Stimulated activated naive CD8-positive, alpha-beta T cell treated with anti-CD3 and anti-CD28 coated beads, Interleukin-15, amount 100 ng/mL, for 72 hours (primary cell): ENCODE results near the gene PHOSPHO1.

Source experiments
- ATAC-seq: fragments of 150-1000 bp; cut with Tn5 transposase; 2 replicates; pipeline ENCODE4 v1.10.0; 2021; ENCODE audit warnings: mild to moderate bottlenecking, moderate library complexity
- DNase-seq, 2 donors: peaks; one replicate each; pipeline ENCODE4 v3.0.0; 2021 to 2022
- H3K27ac Mint-ChIP-seq, 2 donors: one replicate each; pipeline ENCODE4 v1.8.0; 2022; ENCODE audit warnings: mild to moderate bottlenecking in 2 of 2, mixed read lengths in 2 of 2, moderate library complexity in 2 of 2
- H3K27me3 Mint-ChIP-seq: one replicate; pipeline ENCODE4 v1.8.0; 2022; ENCODE audit warnings: mixed read lengths
- H3K4me1 Mint-ChIP-seq: one replicate; pipeline ENCODE4 v1.8.0; 2022; ENCODE audit warnings: mild to moderate bottlenecking, mixed read lengths
- H3K4me3 Mint-ChIP-seq, 2 donors: one replicate each; pipeline ENCODE4 v1.8.0; 2022; ENCODE audit warnings: mild to moderate bottlenecking in 2 of 2, mixed read lengths in 2 of 2, moderate library complexity in 1 of 2
- H3K9me3 Mint-ChIP-seq, 2 donors: one replicate each; pipeline ENCODE4 v1.8.0; 2022; ENCODE audit warnings: mixed read lengths in 2 of 2

Gene PHOSPHO1

GRCh38 chr17:49254066-49254465 lies 23.5 kb upstream of the PHOSPHO1 start:
- H3K4me3 Mint-ChIP-seq: no peak overlapping the region
- DNase-seq (no peak), ATAC-seq (no peak)
- peaks cover 7% of the 10 kb centered on the region for H3K27me3 Mint-ChIP-seq
- H3K9me3 Mint-ChIP-seq: no peaks in the 10 kb centered on the region
- H3K27ac Mint-ChIP-seq: no peak overlapping the region
- H3K4me1 Mint-ChIP-seq: no peaks in the 10 kb centered on the region

DNA sequence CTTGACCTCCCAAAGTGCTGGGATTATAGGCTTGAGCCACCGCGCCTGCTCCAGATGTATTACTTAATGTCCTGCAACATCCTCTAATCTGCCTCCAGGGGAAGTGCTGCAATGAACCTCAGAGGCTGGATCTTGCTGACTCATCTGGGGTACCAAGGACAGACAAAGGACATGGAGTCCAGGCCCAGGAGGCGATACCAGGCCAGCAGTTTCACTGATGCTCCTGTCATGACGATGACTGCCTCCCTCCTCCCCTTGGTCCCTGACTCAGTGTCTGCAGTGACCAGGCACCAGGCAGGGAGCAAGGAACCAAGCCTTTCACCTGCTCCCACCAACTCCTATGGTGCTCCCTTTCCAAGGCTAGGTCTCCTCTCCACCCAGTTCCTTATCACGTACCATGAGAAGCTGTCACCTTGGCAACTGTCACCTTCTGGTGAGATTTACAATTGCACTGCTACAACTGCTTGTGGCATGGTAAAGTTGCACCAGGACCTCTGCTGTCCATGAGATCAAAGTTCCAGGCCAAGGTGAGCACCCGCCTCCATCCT lies 21.6 kb upstream of the PHOSPHO1 start:
- no peaks in the 10 kb centered on the region for H3K4me1 Mint-ChIP-seq
- peaks cover 6% of the 10 kb centered on the region for H3K27me3 Mint-ChIP-seq
- DNase-seq: no peak
- no peak for ATAC-seq
- H3K4me3 Mint-ChIP-seq: no peak overlapping the region
- H3K9me3 Mint-ChIP-seq: no peaks in the 10 kb centered on the region
- H3K27ac Mint-ChIP-seq: no peak overlapping the region

- ATAC-seq (no peak), DNase-seq (no peak)
- Mint-ChIP-seq H3K27ac (no peak overlapping the region), H3K4me1 (no peaks in the 10 kb centered on the region), H3K4me3 (no peak overlapping the region), H3K9me3 (no peaks in the 10 kb centered on the region), H3K27me3 (no peaks in the 10 kb centered on the region)
Observed at GRCh38 chr17:49249890-49250522, 19.4 kb upstream of the PHOSPHO1 start.

DNA sequence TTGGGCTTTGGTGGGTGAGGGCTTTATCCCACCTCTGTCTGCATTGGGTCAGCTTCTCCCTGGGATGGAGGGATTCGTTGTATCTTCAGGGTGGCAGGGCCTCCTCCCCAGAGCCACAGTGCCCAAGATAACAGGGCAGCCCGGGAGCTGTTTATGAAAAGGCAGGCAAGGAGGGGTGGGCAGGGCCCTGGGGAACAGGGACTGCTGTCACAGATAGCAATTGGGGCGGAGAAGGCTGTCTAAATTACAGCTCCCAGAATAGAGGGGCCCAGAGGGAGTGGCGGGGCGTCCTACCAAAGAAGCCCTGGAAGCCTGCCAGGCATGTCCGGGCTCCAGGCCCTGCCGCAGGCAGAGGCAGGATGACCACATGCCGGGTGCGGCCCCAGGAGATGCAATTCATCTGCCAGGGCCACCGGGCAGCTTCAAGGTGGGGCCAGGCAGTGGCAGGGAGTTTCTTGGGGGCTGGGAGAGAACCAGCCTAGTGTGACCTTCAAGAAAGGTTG lies 18.8 kb upstream of the PHOSPHO1 start:
- Mint-ChIP-seq H3K4me3 (no peak overlapping the region), H3K27ac (no peak overlapping the region), H3K9me3 (no peaks in the 10 kb centered on the region), H3K27me3 (no peaks in the 10 kb centered on the region), H3K4me1 (no peaks in the 10 kb centered on the region)
- DNase-seq (no peak), ATAC-seq (no peak)

DNA sequence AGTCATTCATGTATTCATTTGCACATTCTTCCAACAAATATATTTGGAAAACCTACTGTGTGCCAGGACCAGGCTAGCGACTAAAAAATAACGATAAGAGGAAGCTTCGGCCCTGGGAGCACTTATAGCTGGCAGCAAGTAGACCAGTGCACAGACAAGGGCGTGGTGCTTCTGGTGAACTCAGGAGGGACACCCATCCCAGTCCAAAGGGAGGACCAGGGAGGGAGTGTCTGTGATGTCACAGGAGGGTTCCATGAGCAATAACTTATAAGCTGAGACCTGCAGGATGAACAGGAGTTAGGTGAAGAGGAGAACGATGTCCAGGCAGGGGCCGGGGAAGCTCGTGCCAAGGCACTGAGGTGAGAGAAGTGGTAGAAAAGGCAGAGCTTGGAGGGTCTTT lies 17.4 kb upstream of the PHOSPHO1 start:
- no peak overlapping the region for H3K27ac Mint-ChIP-seq
- DNase-seq (no peak), ATAC-seq (no peak)
- no peaks in the 10 kb centered on the region for H3K9me3 Mint-ChIP-seq
- no peaks in the 10 kb centered on the region for H3K27me3 Mint-ChIP-seq
- no peak overlapping the region for H3K4me3 Mint-ChIP-seq
- H3K4me1 Mint-ChIP-seq: no peaks in the 10 kb centered on the region

DNA sequence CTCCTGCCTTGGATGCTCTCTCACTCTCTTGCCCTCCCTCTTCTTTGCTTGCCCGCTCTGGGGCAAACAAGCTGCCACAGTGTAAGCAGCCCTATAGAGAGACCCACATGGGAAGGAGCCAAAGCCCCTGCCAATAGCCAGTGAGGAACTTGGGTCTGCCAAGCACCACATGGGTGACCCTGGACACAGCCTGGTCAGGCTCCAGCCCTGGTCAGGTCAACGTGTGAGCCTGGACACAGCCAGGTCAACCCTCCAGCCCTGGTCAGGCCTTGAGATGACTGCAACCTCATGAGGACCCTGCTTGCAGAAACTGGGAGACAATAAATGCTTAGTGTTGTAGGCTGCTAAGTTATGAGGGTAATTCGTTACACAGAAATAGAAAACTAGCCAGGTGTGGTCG lies 14.3 kb upstream of the PHOSPHO1 start:
- Mint-ChIP-seq H3K27ac (no peak overlapping the region), H3K9me3 (no peaks in the 10 kb centered on the region), H3K27me3 (no peaks in the 10 kb centered on the region), H3K4me1 (no peaks in the 10 kb centered on the region), H3K4me3 (no peak overlapping the region)
- no peak for ATAC-seq
- no peak for DNase-seq

DNA sequence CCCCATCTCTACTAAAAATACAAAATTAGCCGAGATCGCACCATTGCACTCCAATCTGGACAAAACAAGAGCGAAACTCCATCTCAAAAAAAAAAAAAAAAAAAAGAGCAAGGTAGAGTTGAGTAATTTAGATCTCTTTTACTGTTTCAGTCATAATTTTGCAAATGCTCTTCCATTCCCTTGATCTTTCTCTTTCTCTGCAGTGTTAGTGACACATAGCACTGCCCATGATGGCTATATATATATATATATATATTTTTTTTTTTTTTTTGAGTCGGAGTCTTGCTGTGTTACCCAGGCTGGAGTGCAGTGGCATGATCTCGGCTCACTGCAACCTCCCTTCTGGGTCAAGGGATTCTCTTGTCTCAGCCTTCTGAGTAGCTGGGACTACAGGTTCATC lies 12.2 kb upstream of the PHOSPHO1 start:
- no peaks in the 10 kb centered on the region for H3K9me3 Mint-ChIP-seq
- no peaks in the 10 kb centered on the region for H3K4me1 Mint-ChIP-seq
- H3K27me3 Mint-ChIP-seq: no peaks in the 10 kb centered on the region
- no peak overlapping the region for H3K27ac Mint-ChIP-seq
- DNase-seq (no peak), ATAC-seq (no peak)
- no peak overlapping the region for H3K4me3 Mint-ChIP-seq

DNA sequence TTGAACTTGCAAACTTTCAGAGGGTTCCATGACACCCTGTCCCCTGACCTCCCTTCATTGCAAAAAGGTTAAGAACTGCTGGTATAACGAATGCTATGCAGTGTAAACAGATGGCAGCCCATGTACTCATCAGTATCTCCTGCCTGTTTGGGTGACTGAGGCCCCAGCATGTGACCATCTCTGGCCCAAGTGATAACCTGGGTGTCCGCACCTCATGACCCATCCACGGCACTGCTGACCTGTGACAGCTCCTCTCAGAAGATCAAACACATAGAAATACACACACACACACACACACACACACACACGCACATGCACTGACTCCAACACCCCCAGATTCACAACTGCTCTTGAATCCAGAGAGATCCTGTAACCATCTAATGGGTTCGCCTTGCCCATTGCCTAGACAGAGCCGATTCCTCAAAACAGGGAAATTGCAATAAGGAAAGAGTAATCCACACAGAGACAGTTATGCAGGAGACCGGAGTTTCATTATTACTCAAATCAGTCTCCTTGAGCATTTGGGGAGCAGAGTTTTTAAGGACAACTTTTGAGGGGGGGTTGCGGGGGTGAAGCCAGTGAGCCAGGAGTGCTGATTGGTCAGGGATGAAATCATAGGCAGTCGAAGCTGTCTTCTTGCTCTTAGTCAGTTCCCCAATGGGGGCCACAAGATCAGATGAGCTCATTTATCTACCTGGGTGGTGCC lies 11.3 kb upstream of the PHOSPHO1 start:
- no peaks in the 10 kb centered on the region for H3K9me3 Mint-ChIP-seq
- ATAC-seq (no peak), DNase-seq (no peak)
- no peaks in the 10 kb centered on the region for H3K4me1 Mint-ChIP-seq
- H3K27me3 Mint-ChIP-seq: no peaks in the 10 kb centered on the region
- H3K27ac Mint-ChIP-seq: no peak overlapping the region
- no peak overlapping the region for H3K4me3 Mint-ChIP-seq

DNA sequence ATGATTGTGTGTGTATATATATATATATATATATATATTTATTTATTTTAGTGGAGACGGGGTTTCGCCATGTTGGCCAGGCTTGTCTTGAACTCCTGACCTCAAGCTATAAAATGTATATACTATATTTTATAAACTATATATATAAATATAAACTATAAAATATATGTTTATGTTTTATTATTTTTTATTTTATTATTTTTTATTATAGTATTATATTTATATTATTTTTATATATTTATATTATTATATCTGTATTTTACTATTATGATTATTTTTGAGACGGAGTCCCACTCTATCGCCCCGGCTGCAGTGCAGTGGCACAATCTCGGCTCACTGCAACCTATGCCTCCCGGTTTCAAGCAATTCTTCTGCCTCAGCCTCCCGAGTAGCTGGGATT lies 10.5 kb upstream of the PHOSPHO1 start:
- H3K4me1 Mint-ChIP-seq: no peaks in the 10 kb centered on the region
- H3K27me3 Mint-ChIP-seq: no peaks in the 10 kb centered on the region
- ATAC-seq (no peak), DNase-seq (no peak)
- no peaks in the 10 kb centered on the region for H3K9me3 Mint-ChIP-seq
- H3K4me3 Mint-ChIP-seq: no peak overlapping the region
- no peak overlapping the region for H3K27ac Mint-ChIP-seq

GRCh38 chr17:49240619-49241018 lies 10.0 kb upstream of the PHOSPHO1 start:
- DNase-seq (no peak), ATAC-seq (no peak)
- no peaks in the 10 kb centered on the region for H3K4me1 Mint-ChIP-seq
- no peak overlapping the region for H3K27ac Mint-ChIP-seq
- no peaks in the 10 kb centered on the region for H3K9me3 Mint-ChIP-seq
- H3K4me3 Mint-ChIP-seq: no peak overlapping the region
- H3K27me3 Mint-ChIP-seq: no peaks in the 10 kb centered on the region

- no peak overlapping the region for H3K4me3 Mint-ChIP-seq
- H3K9me3 Mint-ChIP-seq: no peaks in the 10 kb centered on the region
- ATAC-seq: no peak
- H3K4me1 Mint-ChIP-seq: no peaks in the 10 kb centered on the region
- H3K27ac Mint-ChIP-seq: no peak overlapping the region
- no peaks in the 10 kb centered on the region for H3K27me3 Mint-ChIP-seq
- DNase-seq: no peak
Observed at GRCh38 chr17:49239963-49240362, 9.4 kb upstream of the PHOSPHO1 start.

GRCh38 chr17:49235896-49236295 lies 5.3 kb upstream of the PHOSPHO1 start:
- Mint-ChIP-seq H3K27ac (no peak overlapping the region), H3K4me1 (peaks cover 8% of the 10 kb centered on the region), H3K4me3 (no peak overlapping the region), H3K27me3 (peaks cover 18% of the 10 kb centered on the region), H3K9me3 (no peaks in the 10 kb centered on the region)
- no peak for ATAC-seq
- DNase-seq: no peak

GRCh38 chr17:49234509-49235080 lies 4.0 kb upstream of the PHOSPHO1 start:
- H3K4me1 Mint-ChIP-seq: peaks cover 19% of the 10 kb centered on the region
- ATAC-seq: no peak
- DNase-seq: no peak
- H3K9me3 Mint-ChIP-seq: no peaks in the 10 kb centered on the region
- peaks cover 28% of the 10 kb centered on the region for H3K27me3 Mint-ChIP-seq
- H3K27ac Mint-ChIP-seq: no peak overlapping the region
- no peak overlapping the region for H3K4me3 Mint-ChIP-seq

- H3K9me3 Mint-ChIP-seq: no peaks in the 10 kb centered on the region
- no peak overlapping the region for H3K27ac Mint-ChIP-seq
- peak overlapping the region; percentile 78 to 88 for H3K4me3 Mint-ChIP-seq
- DNase-seq (no peak), ATAC-seq (no peak)
- peaks cover 45% of the 10 kb centered on the region for H3K27me3 Mint-ChIP-seq
- H3K4me1 Mint-ChIP-seq: peaks cover 37% of the 10 kb centered on the region
Observed at GRCh38 chr17:49231563-49231894, 942 bp upstream of the PHOSPHO1 start.

GRCh38 chr17:49229805-49230600 lies 584 bp downstream of the PHOSPHO1 start:
- Mint-ChIP-seq H3K4me3 (peak overlapping the region; percentile 78 to 88), H3K9me3 (no peaks in the 10 kb centered on the region), H3K4me1 (peaks cover 48% of the 10 kb centered on the region), H3K27me3 (peaks cover 58% of the 10 kb centered on the region), H3K27ac (no peak overlapping the region)
- DNase-seq (no peak), ATAC-seq (peak; percentile 10)
